Endothelial cell of umbilical vein (primary cell): ENCODE measurements around the gene HTT. TPM values are rescaled to one million over a fixed set of nuclear protein-coding genes. Genes with fewer than 3 reads are reported as not detected.

Experiments used
- BruUV-seq: library from RNA; stranded (reverse); fragments of 400-500 nt; replicated peaks from 2 replicates; lab custom pipeline; 2021; lab: Mats Ljungman, UMichigan
- CTCF ChIA-PET: fragments of 300-600, 350-600 bp; sonication (Branson Sonifier 250); formaldehyde crosslinking; loops from one replicate; lab custom pipeline; 2021; ENCODE audit warnings: antibody characterized with exemption, inconsistent platforms; lab: Charles Lee
- POLR2A ChIA-PET: fragments of 300-600, 350-600 bp; sonication (Branson Sonifier 250); formaldehyde crosslinking; loops from one replicate; lab custom pipeline; 2021; ENCODE audit warnings: antibody characterized with exemption, inconsistent platforms; lab: Charles Lee
- DNase-seq: peaks from one replicate; pipeline ENCODE4 v3.0.0-alpha.2; 2011; ENCODE audit warnings: low read depth, low spot score
- FAIRE-seq: peaks from 2 replicates; lab custom pipeline; 2011; peaks lifted over from hg19 to GRCh38; lab: Jason Lieb, UNC
- H2AFZ ChIP-seq: 2 replicates; pipeline ENCODE4 v1.6.0; 2012; ENCODE audit warnings: low read depth, low read length, control low read depth, inconsistent platforms
- H3K27ac ChIP-seq: 2 replicates; pipeline ENCODE4 v1.5.1; 2011; ENCODE audit warnings: low read depth, mild to moderate bottlenecking, control low read depth, low read length, moderate library complexity; ENCODE audit not compliant: insufficient read depth
- H3K27me3 ChIP-seq, 2 experiments: 2 replicates each; pipeline versions ENCODE4 v1.6.0 to v1.6.1; 2011; ENCODE audit warnings: low read length in 2 of 2, mixed read lengths in 1 of 2; ENCODE audit not compliant: control insufficient read depth in 2 of 2, insufficient read depth in 2 of 2
- H3K36me3 ChIP-seq, 2 experiments: 2 replicates in 1 of 2; 3 replicates in 1 of 2; pipeline ENCODE4 v1.5.1; 2011; ENCODE audit warnings: low read length in 2 of 2, mild to moderate bottlenecking in 1 of 2, moderate library complexity in 1 of 2; ENCODE audit not compliant: control insufficient read depth in 2 of 2, insufficient read depth in 2 of 2; ENCODE audit errors: extremely low read depth in 1 of 2
- H3K4me1 ChIP-seq: 3 replicates; pipeline ENCODE4 v1.5.1; 2011; ENCODE audit warnings: mild to moderate bottlenecking, low read length; ENCODE audit not compliant: control insufficient read depth, insufficient read depth; ENCODE audit errors: extremely low read depth
- H3K4me2 ChIP-seq: 2 replicates; pipeline ENCODE4 v1.6.1; 2011; ENCODE audit warnings: low read length, control low read depth, mixed read lengths; ENCODE audit not compliant: insufficient read depth
- H3K4me3 ChIP-seq, 3 experiments: fragments of 200-600 bp in 1 of 3; sonication (generic), shearing (Covaris generic) in 1 of 3; replicated peaks in 1 of 3; 2 replicates each; pipeline ENCODE4 v1.5.1; 2011 to 2016; ENCODE audit warnings: control low read depth in 3 of 3, low read length in 3 of 3, mild to moderate bottlenecking in 2 of 3, inconsistent platforms in 1 of 3, low read depth in 1 of 3, moderate library complexity in 1 of 3; ENCODE audit not compliant: insufficient read depth in 1 of 3
- H3K79me2 ChIP-seq: 2 replicates; pipeline ENCODE4 v1.6.0; 2012; ENCODE audit warnings: low read length, inconsistent platforms; ENCODE audit not compliant: control insufficient read depth, insufficient read depth
- H3K9ac ChIP-seq: replicated peaks from 2 replicates; pipeline ENCODE3; 2011; ENCODE audit warnings: low read length, control low read depth; ENCODE audit not compliant: insufficient read depth; ENCODE audit errors: extremely low read depth
- H3K9me1 ChIP-seq: replicated peaks from 3 replicates; pipeline ENCODE4 v1.6.0; 2011; ENCODE audit warnings: mild to moderate bottlenecking, low read length; ENCODE audit not compliant: control insufficient read depth, insufficient read depth; ENCODE audit errors: extremely low read depth
- H3K9me3 ChIP-seq: replicated peaks from 2 replicates; pipeline ENCODE4 v1.5.1; 2012; ENCODE audit warnings: low read length, inconsistent platforms; ENCODE audit not compliant: control insufficient read depth, insufficient read depth
- H4K20me1 ChIP-seq: replicated peaks from 2 replicates; pipeline ENCODE3; 2011; ENCODE audit warnings: mild to moderate bottlenecking, low read length; ENCODE audit not compliant: control insufficient read depth, insufficient read depth; ENCODE audit errors: extremely low read depth
- CTCF ChIP-seq, 2 donors: IDR thresholded peaks; 1 replicate in 1 of 2; 2 replicates in 1 of 2; pipeline ENCODE4 v1.5.1; 2011; ENCODE audit warnings: low read length in 2 of 2, mild to moderate bottlenecking in 2 of 2, moderate library complexity in 2 of 2, control low read depth in 1 of 2, inconsistent platforms in 1 of 2, low read depth in 1 of 2; ENCODE audit not compliant: insufficient read depth in 1 of 2; ENCODE audit errors: extremely low read depth in 1 of 2
- EZH2 ChIP-seq: IDR thresholded peaks from 2 replicates; pipeline ENCODE4 v1.6.1; 2012; ENCODE audit warnings: borderline replicate concordance, low read depth, mild to moderate bottlenecking, moderate library complexity, low read length, inconsistent platforms; ENCODE audit not compliant: severe bottlenecking
- FOS ChIP-seq: IDR thresholded peaks from 2 replicates; pipeline ENCODE4 v1.6.1; 2011; ENCODE audit warnings: mild to moderate bottlenecking, low read length, moderate library complexity, borderline replicate concordance; ENCODE audit not compliant: insufficient read depth
- GATA2 ChIP-seq: IDR thresholded peaks from 2 replicates; pipeline ENCODE4 v1.7.0; 2011; ENCODE audit warnings: low read depth, mild to moderate bottlenecking, moderate library complexity, mixed read lengths, low read length; ENCODE audit not compliant: insufficient read length, insufficient read depth
- JUN ChIP-seq: IDR thresholded peaks from 2 replicates; pipeline ENCODE4 v1.6.1; 2011; ENCODE audit warnings: borderline replicate concordance, low read depth; ENCODE audit not compliant: insufficient read length, insufficient read depth
- MAX ChIP-seq: IDR thresholded peaks from 2 replicates; pipeline ENCODE4 v1.6.1; 2011; ENCODE audit not compliant: insufficient read depth, insufficient read length
- MYC ChIP-seq: IDR thresholded peaks from one replicate; pipeline ENCODE4 v1.6.1; 2011; ENCODE audit warnings: mild to moderate bottlenecking, low read depth, low read length
- POLR2A ChIP-seq: IDR thresholded peaks from 2 replicates; pipeline ENCODE4 v1.6.1; 2012; ENCODE audit warnings: low read depth, mild to moderate bottlenecking, control low read depth, low read length
- POLR2AphosphoS5 ChIP-seq: IDR thresholded peaks from 2 replicates; pipeline ENCODE4 v1.6.1; 2012; ENCODE audit warnings: low read depth, mild to moderate bottlenecking, control low read depth, low read length, moderate library complexity; ENCODE audit not compliant: insufficient read depth
- dilution Hi-C: fragments of 300-500 bp; cut with MboI; formaldehyde crosslinking; loops from one replicate; pipeline ENCODE4 v1.15.0; 2019; ENCODE audit warnings: low sequenced_read_pairs; ENCODE audit not compliant: extremely low pct_ligation_motif_present
- intact Hi-C: fragments of 100-400 bp; cut with micrococcal nuclease; formaldehyde crosslinking; loops from one replicate; pipeline ENCODE4 v1.10.0; 2022
- polyA plus RNA-seq, 4 experiments: library from polyadenylated mRNA; depleted of rRNA in 3 of 4; stranded (reverse) in 3 of 4; unstranded in 1 of 4; fragments of >200 nt; gene quantifications; 2 replicates each; pipeline versions ENCODE4 v1.2.1 to v1.2.3, GENCODE V29; 2011 to 2012; ENCODE audit warnings: missing spikeins in 1 of 4
- total RNA-seq: library from RNA; stranded (reverse); gene quantifications from 2 replicates; pipeline ENCODE4 v1.2.3, GENCODE V29; 2021

The HTT gene
- total and polyA plus RNA-seq, 2 donors (not counting 3 experiments of a cell fraction or from before 2014, with no cell fraction given), result 15.7 to 61.2 TPM

- Histone ChIP-seq H3K79me2 (no peaks in the 10 kb centered on the region), H3K9me1 (no peaks in the 10 kb centered on the region), H3K4me1 (no peaks in the 10 kb centered on the region), H3K9me3 (no peaks in the 10 kb centered on the region), H3K9ac (no peak overlapping the region), H4K20me1 (no peaks in the 10 kb centered on the region), H2AFZ (no peak overlapping the region), H3K4me3 (no peak overlapping the region), H3K27ac (no peak overlapping the region), H3K4me2 (no peak overlapping the region), H3K36me3 (peaks cover 11 to 58% of the 10 kb centered on the region in 2 experiments), H3K27me3 (no peaks in the 10 kb centered on the region)
- dilution Hi-C loops (no loop called here), intact Hi-C loops (no loop called here)
- DNase-seq (no peak), FAIRE-seq (no peak)
- ChIA-PET POLR2A (no interaction called here), CTCF (interaction anchor here (0.7 to 1.3 kb wide), 4 partner anchors 113 to 261 kb away, joined by 3 to 5 read pairs (median 4); no protein-coding TSS in a partner anchor)
- TF ChIP-seq GATA2 (no peak), MAX (no peak), POLR2A (no peak), CTCF (IDR thresholded peaks at IDR 0.05; ENCODE audit: extremely low read depth in 1 of 2, insufficient read depth in 1 of 2, low read depth in 1 of 2, low read length in 2 of 2) (no peak), JUN (no peak), FOS (no peak), POLR2AphosphoS5 (no peak), MYC (no peak), EZH2 (no peak)
- no TSS peak for BruUV-seq
These were observed 145.4 kb downstream of the HTT start for GRCh38 chr4:3219761-3220475.
